Liver (tissue), 9 donors: Measurements from ENCODE around the gene WEE1. TPM values are rescaled to one million over a fixed set of nuclear protein-coding genes. Genes with fewer than 3 reads are reported as not detected.

Experiments
- DNase-seq: peaks from one replicate; pipeline ENCODE4 v3.0.0-alpha.2; 2017; ENCODE audit warnings: low spot score
- H3K27ac ChIP-seq, 2 donors: one replicate each; pipeline ENCODE4 v1.7.0; 2013; ENCODE audit warnings: inconsistent platforms in 2 of 2, low read length in 2 of 2, control low read depth in 1 of 2, low read depth in 1 of 2, mild to moderate bottlenecking in 1 of 2
- H3K27me3 ChIP-seq, 4 donors: one replicate each; pipeline versions ENCODE4 v1.6.1 to v1.7.0; 2013; ENCODE audit warnings: low read length in 3 of 4, inconsistent platforms in 1 of 4, mild to moderate bottlenecking in 1 of 4, moderate library complexity in 1 of 4; ENCODE audit not compliant: control insufficient read depth in 4 of 4, insufficient read depth in 4 of 4
- H3K36me3 ChIP-seq, 4 donors: one replicate each; pipeline versions ENCODE4 v1.6.1 to v1.7.0; 2013; ENCODE audit warnings: low read length in 3 of 4, mild to moderate bottlenecking in 3 of 4, low read depth in 1 of 4, moderate library complexity in 1 of 4; ENCODE audit not compliant: control insufficient read depth in 4 of 4, insufficient read depth in 3 of 4
- H3K4me1 ChIP-seq, 4 donors: one replicate each; pipeline versions ENCODE4 v1.6.1 to v1.7.0; 2013; ENCODE audit warnings: low read length in 3 of 4, mild to moderate bottlenecking in 3 of 4, moderate library complexity in 1 of 4; ENCODE audit not compliant: control insufficient read depth in 4 of 4, insufficient read depth in 4 of 4
- H3K4me3 ChIP-seq, 3 donors: one replicate each; pipeline versions ENCODE4 v1.6.1 to v1.7.0; 2013; ENCODE audit warnings: low read length in 3 of 3, control low read depth in 1 of 3, low read depth in 1 of 3, mild to moderate bottlenecking in 1 of 3
- H3K9ac ChIP-seq, 2 donors: one replicate each; pipeline ENCODE4 v1.7.0; 2013; ENCODE audit warnings: low read length in 2 of 2, mild to moderate bottlenecking in 2 of 2, moderate library complexity in 2 of 2, control low read depth in 1 of 2, low read depth in 1 of 2
- H3K9me3 ChIP-seq, 4 donors: one replicate each; pipeline versions ENCODE4 v1.6.1 to v1.7.0; 2013; ENCODE audit warnings: low read length in 3 of 4; ENCODE audit not compliant: control insufficient read depth in 4 of 4
- CTCF ChIP-seq: fragments of 150-350 bp; IDR thresholded peaks from 2 replicates; pipeline ENCODE4 v1.5.1; 2017; ENCODE audit warnings: improper control_type of control experiment, low read depth, low read length; ENCODE audit not compliant: missing input control
- FOXA2 ChIP-seq: IDR thresholded peaks from 2 replicates; pipeline ENCODE4 v1.6.1; 2016; ENCODE audit warnings: antibody characterized with exemption
- GABPA ChIP-seq, 2 donors: IDR thresholded peaks in 1 of 2; conservative IDR thresholded peaks in 1 of 2; 2 replicates each; pipeline ENCODE4 v1.6.1; 2016; ENCODE audit warnings: antibody characterized with exemption in 2 of 2, mild to moderate bottlenecking in 1 of 2, moderate library complexity in 1 of 2
- HNF4A ChIP-seq, 2 donors: conservative IDR thresholded peaks; 2 replicates each; pipeline ENCODE4 v1.6.1; 2016; ENCODE audit warnings: antibody characterized with exemption in 2 of 2, mild to moderate bottlenecking in 2 of 2
- JUND ChIP-seq, 2 donors: IDR thresholded peaks; 2 replicates each; pipeline ENCODE4 v1.6.1; 2016; ENCODE audit warnings: antibody characterized with exemption in 2 of 2
- MAX ChIP-seq: IDR thresholded peaks from 2 replicates; pipeline ENCODE4 v1.6.1; 2016; ENCODE audit warnings: antibody characterized with exemption
- NR2F2 ChIP-seq: IDR thresholded peaks from 2 replicates; pipeline ENCODE4 v1.6.1; 2016; ENCODE audit warnings: antibody characterized with exemption
- RAD21 ChIP-seq, 2 donors: IDR thresholded peaks; 2 replicates each; pipeline ENCODE4 v1.6.1; 2016; ENCODE audit warnings: antibody characterized with exemption in 2 of 2, mild to moderate bottlenecking in 2 of 2
- RXRA ChIP-seq, 2 donors: IDR thresholded peaks; 2 replicates each; pipeline ENCODE4 v1.6.1; 2017 to 2018; ENCODE audit warnings: antibody characterized with exemption in 2 of 2, mild to moderate bottlenecking in 1 of 2
- SP1 ChIP-seq: IDR thresholded peaks from 2 replicates; pipeline ENCODE4 v1.6.1; 2018; ENCODE audit warnings: antibody characterized with exemption, mild to moderate bottlenecking
- TAF1 ChIP-seq: conservative IDR thresholded peaks from 2 replicates; pipeline ENCODE4 v1.6.1; 2016; ENCODE audit warnings: antibody characterized with exemption, mild to moderate bottlenecking
- YY1 ChIP-seq: IDR thresholded peaks from 2 replicates; pipeline ENCODE4 v1.6.1; 2016; ENCODE audit warnings: antibody characterized with exemption, mild to moderate bottlenecking
- ZBTB33 ChIP-seq: IDR thresholded peaks from 2 replicates; pipeline ENCODE4 v1.6.1; 2016; ENCODE audit warnings: antibody characterized with exemption
- WGBS: extraction: QIAGEN DNeasy Blood & Tissue Kit; methylation state at CpG from one replicate; pipeline ENCODE4 v1.1.7; 2013; 5-methylcytosine and 5-hydroxymethylcytosine counted together
- polyA plus RNA-seq, 2 donors: library from polyadenylated mRNA; stranded (reverse) in 1 of 2; unstranded in 1 of 2; fragments of 200-250 nt in 1 of 2; fragments of >200 nt in 1 of 2; fragmentation: Nextera tagmentation in 1 of 2; extraction: Ambion mirVana in 1 of 2; gene quantifications; one replicate each; pipeline versions ENCODE4 v1.2.1 to v1.2.3, GENCODE V29; 2013 to 2015
- total RNA-seq, 2 donors: library from RNA; depleted of rRNA; stranded (reverse); fragments of >200 nt; gene quantifications; one replicate each; pipeline ENCODE4 v1.2.3, GENCODE V29; 2014
- TF ChIP-seq, protein P1 (sequence below): IDR thresholded peaks from 2 replicates; pipeline ENCODE4 v1.6.1; 2016; ENCODE audit warnings: antibody characterized with exemption, mild to moderate bottlenecking
- donor health status: healthy.
- donor health status: healthy.
- donor health status: healthy.
- donor health status: healthy.
- donor health status: healthy.

The WEE1 gene
- total and polyA plus RNA-seq, 4 donors, result 3.5 to 39.6 (median 7.1) TPM

DNA sequence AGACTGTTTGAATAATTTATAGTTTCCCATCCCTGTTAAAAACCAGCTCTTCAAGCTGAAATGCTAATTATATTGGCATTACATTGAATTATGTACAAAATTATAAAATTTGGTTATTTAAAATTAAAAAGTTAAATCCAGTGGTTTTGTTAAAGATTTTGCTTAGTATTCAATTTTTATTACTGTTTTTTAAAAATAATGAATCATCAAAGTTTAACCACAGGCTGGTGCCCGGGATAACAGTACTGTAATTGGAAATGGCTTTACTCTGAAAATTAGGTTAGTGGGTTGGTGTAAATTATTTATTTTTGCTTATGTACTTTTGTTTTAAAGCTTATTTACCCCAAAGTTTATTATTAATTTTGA lies 45.4 kb upstream of the WEE1 start (continued):
- TF ChIP-seq CTCF (no peak), JUND (IDR thresholded peaks at IDR 0.05) (no peak), SP1 (no peak), GABPA (IDR thresholded peaks at IDR 0.05 in 1 of 2, conservative IDR thresholded peaks at IDR 0.05 in 1 of 2) (no peak)

- Histone ChIP-seq H3K4me3 (no peak overlapping the region), H3K36me3 (peaks cover 0 to 7% (median 6%) of the 10 kb centered on the region in 4 donors), H3K27me3 (no peaks in the 10 kb centered on the region), H3K4me1 (peaks cover 0 to 2% (median 0%) of the 10 kb centered on the region in 4 donors), H3K27ac (no peak overlapping the region), H3K9ac (no peak overlapping the region), H3K9me3 (no peaks in the 10 kb centered on the region)
- no peak for TF ChIP-seq GABPA (IDR thresholded peaks at IDR 0.05 in 1 of 2, conservative IDR thresholded peaks at IDR 0.05 in 1 of 2)
- TF ChIP-seq MAX, result no peak
- no peak for TF ChIP-seq HNF4A (conservative IDR thresholded peaks at IDR 0.05)
- no peak for TF ChIP-seq ZBTB33
- no peak for TF ChIP-seq CTCF
- TF ChIP-seq YY1, result no peak
- no peak for TF ChIP-seq TAF1
- TF ChIP-seq NR2F2, result no peak
- no peak for TF ChIP-seq FOXA2
- no peak for TF ChIP-seq RAD21 (IDR thresholded peaks at IDR 0.05)
- TF ChIP-seq JUND (IDR thresholded peaks at IDR 0.05), result no peak
- TF ChIP-seq RXRA (IDR thresholded peaks at IDR 0.05), result no peak
- TF ChIP-seq, protein P1, sequence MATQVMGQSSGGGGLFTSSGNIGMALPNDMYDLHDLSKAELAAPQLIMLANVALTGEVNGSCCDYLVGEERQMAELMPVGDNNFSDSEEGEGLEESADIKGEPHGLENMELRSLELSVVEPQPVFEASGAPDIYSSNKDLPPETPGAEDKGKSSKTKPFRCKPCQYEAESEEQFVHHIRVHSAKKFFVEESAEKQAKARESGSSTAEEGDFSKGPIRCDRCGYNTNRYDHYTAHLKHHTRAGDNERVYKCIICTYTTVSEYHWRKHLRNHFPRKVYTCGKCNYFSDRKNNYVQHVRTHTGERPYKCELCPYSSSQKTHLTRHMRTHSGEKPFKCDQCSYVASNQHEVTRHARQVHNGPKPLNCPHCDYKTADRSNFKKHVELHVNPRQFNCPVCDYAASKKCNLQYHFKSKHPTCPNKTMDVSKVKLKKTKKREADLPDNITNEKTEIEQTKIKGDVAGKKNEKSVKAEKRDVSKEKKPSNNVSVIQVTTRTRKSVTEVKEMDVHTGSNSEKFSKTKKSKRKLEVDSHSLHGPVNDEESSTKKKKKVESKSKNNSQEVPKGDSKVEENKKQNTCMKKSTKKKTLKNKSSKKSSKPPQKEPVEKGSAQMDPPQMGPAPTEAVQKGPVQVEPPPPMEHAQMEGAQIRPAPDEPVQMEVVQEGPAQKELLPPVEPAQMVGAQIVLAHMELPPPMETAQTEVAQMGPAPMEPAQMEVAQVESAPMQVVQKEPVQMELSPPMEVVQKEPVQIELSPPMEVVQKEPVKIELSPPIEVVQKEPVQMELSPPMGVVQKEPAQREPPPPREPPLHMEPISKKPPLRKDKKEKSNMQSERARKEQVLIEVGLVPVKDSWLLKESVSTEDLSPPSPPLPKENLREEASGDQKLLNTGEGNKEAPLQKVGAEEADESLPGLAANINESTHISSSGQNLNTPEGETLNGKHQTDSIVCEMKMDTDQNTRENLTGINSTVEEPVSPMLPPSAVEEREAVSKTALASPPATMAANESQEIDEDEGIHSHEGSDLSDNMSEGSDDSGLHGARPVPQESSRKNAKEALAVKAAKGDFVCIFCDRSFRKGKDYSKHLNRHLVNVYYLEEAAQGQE, result no peak
- 79% methylated on average over 12 of the region's 12 CpGs for WGBS
- DNase-seq, result no peak
These were observed 44.7 kb upstream of the WEE1 start for GRCh38 chr11:9528573-9529333.
